ENCODE data around the gene FNIP1. TPM values are rescaled to one million over a fixed set of nuclear protein-coding genes. Genes with fewer than 3 reads are reported as not detected.

The FNIP1 gene
- polyA plus RNA-seq, 1 of the 3 experiments (the other 2 are of a cell fraction) = 2.4 TPM

DNA sequence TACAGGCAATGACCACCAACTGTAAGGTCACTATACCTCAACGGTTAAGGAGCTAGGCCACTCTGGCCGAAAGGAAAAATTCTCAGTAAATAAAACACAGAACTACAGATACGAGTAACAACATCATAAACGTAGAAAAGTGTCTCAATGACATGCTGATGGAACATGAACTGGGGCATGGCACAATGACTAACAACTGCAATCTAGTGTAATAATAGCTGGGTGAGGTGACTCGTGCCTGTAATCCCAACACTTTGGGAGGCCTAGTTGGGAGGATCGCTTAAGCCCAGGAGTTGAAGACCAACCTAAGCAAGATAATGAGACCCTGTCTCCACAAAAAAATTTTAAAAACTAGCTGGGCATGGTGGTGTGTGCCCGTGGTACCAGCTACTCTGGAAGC lies 152.0 kb downstream of the FNIP1 start:
- Histone ChIP-seq H3K4me3 (ENCODE audit: low read depth in 2 of 2, low read length in 1 of 2) (no peak overlapping the region), H4K20me1 (ENCODE audit: insufficient read depth) (no peaks in the 10 kb centered on the region), H2AFZ (ENCODE audit: low read depth) (no peak overlapping the region), H3K79me2 (ENCODE audit: insufficient read depth) (no peaks in the 10 kb centered on the region), H3K4me2 (no peak overlapping the region), H3F3A (replicated peaks; ENCODE audit: insufficient read depth) (peaks cover 29% of the 10 kb centered on the region), H3K9ac (no peak overlapping the region), H3K9me2 (no peaks in the 10 kb centered on the region), H3K4me1 (ENCODE audit: control insufficient read depth in 1 of 2, insufficient read depth in 2 of 2, low read depth in 1 of 2, low read length in 1 of 2) (no peaks in the 10 kb centered on the region), H3K36me3 (replicated peaks in 1 of 2; ENCODE audit: control insufficient read depth in 1 of 2, insufficient read depth in 2 of 2, low read length in 1 of 2) (peaks cover 37 to 53% of the 10 kb centered on the region in 2 experiments), H3K27ac (ENCODE audit: low read depth in 2 of 2, low read length in 1 of 2) (no peak overlapping the region; a peak in 1 of 4 replicates), H3K9me3 (no peaks in the 10 kb centered on the region), H3K27me3 (ENCODE audit: insufficient read depth) (no peaks in the 10 kb centered on the region)
- CTCF ChIA-PET = interaction anchor here (0.9 to 1.5 kb wide), 2 partner anchors 23 to 55 kb away, joined by 3 to 4 read pairs; no protein-coding TSS in a partner anchor
- POLR2A ChIA-PET = interaction anchor here (1.1 kb wide), 1 partner anchor 9 kb away, joined by 3 read pairs; no protein-coding TSS in a partner anchor
- DNase-seq = no peak
- WGBS (ENCODE audit: low lambda C conversion rate) = 95% methylated on average over 7 of the region's 7 CpGs
- no peak for TF ChIP-seq GATA2 (CRISPR knock-in tag; IDR thresholded peaks at IDR 0.05)
- TF ChIP-seq GABPA (IDR thresholded peaks at IDR 0.05; ENCODE audit: low read depth) = no peak
- no peak for TF ChIP-seq ELF1 (IDR thresholded peaks at IDR 0.05)
- no peak for TF ChIP-seq TCF12 (IDR thresholded peaks at IDR 0.05)
- no peak for TF ChIP-seq RFX5 (IDR thresholded peaks at IDR 0.05; ENCODE audit: low read length)
- no peak for TF ChIP-seq IRF3 (IDR thresholded peaks at IDR 0.05; ENCODE audit: low read depth, low read length)
- no peak for TF ChIP-seq FOXJ3 (CRISPR knock-in tag; IDR thresholded peaks at IDR 0.05)
- TF ChIP-seq PBX3 (IDR thresholded peaks at IDR 0.05) = no peak
- TF ChIP-seq SMC3 (IDR thresholded peaks at IDR 0.05; ENCODE audit: low read depth, low read length) = no peak
- TF ChIP-seq CHD2 (IDR thresholded peaks at IDR 0.05; ENCODE audit: low read length, partially characterized antibody) = no peak
- TF ChIP-seq RAD21 (IDR thresholded peaks at IDR 0.05; ENCODE audit: low read length) = no peak
- TF ChIP-seq JUND (IDR thresholded peaks at IDR 0.05) = no peak
- TF ChIP-seq, protein P1, sequence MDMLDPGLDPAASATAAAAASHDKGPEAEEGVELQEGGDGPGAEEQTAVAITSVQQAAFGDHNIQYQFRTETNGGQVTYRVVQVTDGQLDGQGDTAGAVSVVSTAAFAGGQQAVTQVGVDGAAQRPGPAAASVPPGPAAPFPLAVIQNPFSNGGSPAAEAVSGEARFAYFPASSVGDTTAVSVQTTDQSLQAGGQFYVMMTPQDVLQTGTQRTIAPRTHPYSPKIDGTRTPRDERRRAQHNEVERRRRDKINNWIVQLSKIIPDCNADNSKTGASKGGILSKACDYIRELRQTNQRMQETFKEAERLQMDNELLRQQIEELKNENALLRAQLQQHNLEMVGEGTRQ (IDR thresholded peaks at IDR 0.05; ENCODE audit: borderline replicate concordance, low read depth, low read length) = no peak
- TF ChIP-seq MEF2A (IDR thresholded peaks at IDR 0.05; ENCODE audit: borderline replicate concordance, low read depth) = no peak
- no peak for TF ChIP-seq MXI1 (IDR thresholded peaks at IDR 0.05; ENCODE audit: low read depth, low read length)
- TF ChIP-seq FOSL2 (IDR thresholded peaks at IDR 0.05; ENCODE audit: borderline replicate concordance, low read depth) = no peak
- no peak for TF ChIP-seq FOXM1 (IDR thresholded peaks at IDR 0.05; ENCODE audit: low read depth)
- TF ChIP-seq, protein P2, sequence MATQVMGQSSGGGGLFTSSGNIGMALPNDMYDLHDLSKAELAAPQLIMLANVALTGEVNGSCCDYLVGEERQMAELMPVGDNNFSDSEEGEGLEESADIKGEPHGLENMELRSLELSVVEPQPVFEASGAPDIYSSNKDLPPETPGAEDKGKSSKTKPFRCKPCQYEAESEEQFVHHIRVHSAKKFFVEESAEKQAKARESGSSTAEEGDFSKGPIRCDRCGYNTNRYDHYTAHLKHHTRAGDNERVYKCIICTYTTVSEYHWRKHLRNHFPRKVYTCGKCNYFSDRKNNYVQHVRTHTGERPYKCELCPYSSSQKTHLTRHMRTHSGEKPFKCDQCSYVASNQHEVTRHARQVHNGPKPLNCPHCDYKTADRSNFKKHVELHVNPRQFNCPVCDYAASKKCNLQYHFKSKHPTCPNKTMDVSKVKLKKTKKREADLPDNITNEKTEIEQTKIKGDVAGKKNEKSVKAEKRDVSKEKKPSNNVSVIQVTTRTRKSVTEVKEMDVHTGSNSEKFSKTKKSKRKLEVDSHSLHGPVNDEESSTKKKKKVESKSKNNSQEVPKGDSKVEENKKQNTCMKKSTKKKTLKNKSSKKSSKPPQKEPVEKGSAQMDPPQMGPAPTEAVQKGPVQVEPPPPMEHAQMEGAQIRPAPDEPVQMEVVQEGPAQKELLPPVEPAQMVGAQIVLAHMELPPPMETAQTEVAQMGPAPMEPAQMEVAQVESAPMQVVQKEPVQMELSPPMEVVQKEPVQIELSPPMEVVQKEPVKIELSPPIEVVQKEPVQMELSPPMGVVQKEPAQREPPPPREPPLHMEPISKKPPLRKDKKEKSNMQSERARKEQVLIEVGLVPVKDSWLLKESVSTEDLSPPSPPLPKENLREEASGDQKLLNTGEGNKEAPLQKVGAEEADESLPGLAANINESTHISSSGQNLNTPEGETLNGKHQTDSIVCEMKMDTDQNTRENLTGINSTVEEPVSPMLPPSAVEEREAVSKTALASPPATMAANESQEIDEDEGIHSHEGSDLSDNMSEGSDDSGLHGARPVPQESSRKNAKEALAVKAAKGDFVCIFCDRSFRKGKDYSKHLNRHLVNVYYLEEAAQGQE (IDR thresholded peaks at IDR 0.05; ENCODE audit: low read depth, low read length) = no peak
- TF ChIP-seq RXRA (IDR thresholded peaks at IDR 0.05; ENCODE audit: borderline replicate concordance, low read depth) = no peak
- TF ChIP-seq TEAD4 (IDR thresholded peaks at IDR 0.05; ENCODE audit: borderline replicate concordance, insufficient read depth) = no peak
